NCI-H2196 treated with DMSO at 0.1 percent for 48 hours (cell line): Measurements from ENCODE around the gene CHN1.

Experiments used
- DNase-seq: peaks from one replicate; lab custom pipeline; 2025; ENCODE audit not compliant: unreplicated experiment; lab: John Stamatoyannopoulos, UW

Gene CHN1

GRCh38 chr2:175004980-175005732 is at the start of gene CHN1:
Gene CHN1, minus strand, starts transcription at chr2:175005381. Its CDS starts 469 bp downstream, at chr2:175004912.
- peak; percentile 48 for DNase-seq

- no peak for DNase-seq
Measured at GRCh38 chr2:175054340-175054739, 49.2 kb upstream of the CHN1 start.

- DNase-seq = no peak
Measured at GRCh38 chr2:175049661-175050060, 44.5 kb upstream of the CHN1 start.

GRCh38 chr2:175048275-175048674 is 43.1 kb upstream of the CHN1 start:
- DNase-seq = no peak

GRCh38 chr2:175039490-175039889 is 34.3 kb upstream of the CHN1 start:
- no peak for DNase-seq

GRCh38 chr2:175039031-175039430 is 33.9 kb upstream of the CHN1 start:
- no peak for DNase-seq

GRCh38 chr2:175037941-175038340 is 32.8 kb upstream of the CHN1 start:
- no peak for DNase-seq

GRCh38 chr2:175036582-175037018 is 31.4 kb upstream of the CHN1 start:
- no peak for DNase-seq

- DNase-seq = no peak
Measured at GRCh38 chr2:175035806-175036205, 30.6 kb upstream of the CHN1 start.

- no peak for DNase-seq
Measured at GRCh38 chr2:175034716-175035115, 29.5 kb upstream of the CHN1 start.

- DNase-seq = peak; percentile 14
Measured at GRCh38 chr2:175030380-175031271, 25.4 kb upstream of the CHN1 start.

- DNase-seq = no peak
Measured at GRCh38 chr2:175027755-175028154, 22.6 kb upstream of the CHN1 start.

- no peak for DNase-seq
Measured at GRCh38 chr2:175026385-175026784, 21.2 kb upstream of the CHN1 start.

GRCh38 chr2:175025946-175026345 is 20.8 kb upstream of the CHN1 start:
- no peak for DNase-seq

- DNase-seq = no peak
Measured at GRCh38 chr2:175025233-175025632, 20.1 kb upstream of the CHN1 start.

GRCh38 chr2:175022923-175023322 is 17.7 kb upstream of the CHN1 start:
- DNase-seq = no peak

GRCh38 chr2:175019566-175020327 is 14.6 kb upstream of the CHN1 start:
- DNase-seq = no peak

- no peak for DNase-seq
Measured at GRCh38 chr2:175017618-175018414, 12.6 kb upstream of the CHN1 start.

GRCh38 chr2:175015340-175015739 is 10.2 kb upstream of the CHN1 start:
- DNase-seq = no peak

GRCh38 chr2:175012516-175012915 is 7.3 kb upstream of the CHN1 start:
- DNase-seq = no peak

GRCh38 chr2:175011505-175011904 is 6.3 kb upstream of the CHN1 start:
- no peak for DNase-seq
